GM13977 (cell line): ENCODE results near the gene SLAMF6.
"Not testable (repeated sequence)": the region's sequence is repeated elsewhere in the genome, so short reads cannot be mapped to it uniquely, and the experiment has no call there.

Experiments used
- DNase-seq: peaks from one replicate; pipeline ENCODE4 v3.0.0; 2012; ENCODE audit warnings: low spot score
- CTCF ChIP-seq: IDR thresholded peaks from 2 replicates; pipeline ENCODE4 v1.5.1; 2012; ENCODE audit warnings: mild to moderate bottlenecking, control low read depth; ENCODE audit not compliant: insufficient read depth; ENCODE audit errors: extremely low read depth, missing control alignments
- in situ Hi-C: fragments of 300-500 bp; cut with MboI; formaldehyde crosslinking; loops from one replicate; pipeline ENCODE4 v1.12.0; 2022; ENCODE audit warnings: low sequenced_read_pairs, low pct_unique_long_range_greater_than_20kb, mixed read lengths, inconsistent platforms; ENCODE audit not compliant: unreplicated experiment

SLAMF6 gene

DNA sequence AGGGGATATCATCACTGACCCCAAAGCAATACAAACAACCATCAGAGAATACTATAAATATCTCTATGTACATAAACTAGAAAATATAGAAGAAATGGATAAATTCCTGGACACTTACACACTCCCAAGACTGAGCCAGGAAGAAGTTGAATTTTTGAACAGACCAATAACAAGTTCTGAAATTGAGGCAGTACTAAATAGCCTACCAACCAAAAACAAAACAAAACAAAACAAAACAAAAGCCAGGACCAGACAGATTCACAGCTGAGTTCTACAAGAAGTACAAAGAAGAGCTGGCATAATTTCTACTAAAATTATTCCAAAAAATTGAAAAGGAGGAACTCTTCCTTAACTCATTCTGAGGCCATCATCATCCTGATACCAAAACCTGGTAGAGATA is 37.8 kb upstream of the SLAMF6 start:
- DNase-seq: no peak
- no peak for TF ChIP-seq CTCF
- in situ Hi-C loops: no loop called here

DNA sequence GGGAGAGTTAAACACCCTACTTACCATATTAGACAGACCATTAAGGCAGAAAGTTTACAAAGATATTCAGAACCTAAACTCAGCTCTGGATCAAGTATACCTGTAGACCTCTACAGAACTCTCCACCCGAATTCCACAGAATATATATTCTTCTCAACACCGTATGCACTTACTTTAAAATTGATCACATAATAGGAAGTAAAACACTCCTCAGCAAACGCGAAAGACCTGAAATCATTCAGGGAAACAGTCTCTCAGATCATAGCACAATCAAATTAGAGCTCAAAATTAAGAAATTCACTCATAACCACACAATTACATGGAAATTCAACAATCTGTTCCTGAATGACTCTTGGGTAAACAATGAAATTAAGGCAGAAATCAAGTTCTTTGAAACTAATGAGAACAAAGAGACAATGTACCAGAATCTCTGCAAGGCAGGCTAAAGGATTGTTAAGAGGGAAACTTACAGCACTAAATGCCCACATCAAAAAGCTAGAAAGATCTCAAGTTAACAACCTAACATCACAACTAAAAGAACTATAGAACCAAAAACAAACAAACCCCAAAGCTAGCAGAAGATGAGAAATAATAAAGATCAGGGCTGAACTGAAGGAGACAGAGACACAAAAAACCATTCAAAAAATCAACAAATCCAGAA is 37.1 kb upstream of the SLAMF6 start:
- in situ Hi-C loops: no loop called here
- DNase-seq: no peak
- no peak for TF ChIP-seq CTCF

- DNase-seq, in situ Hi-C loops: not testable (repeated sequence)
These were observed 36.4 kb upstream of the SLAMF6 start for GRCh38 chr1:160559437-160559836.

DNA sequence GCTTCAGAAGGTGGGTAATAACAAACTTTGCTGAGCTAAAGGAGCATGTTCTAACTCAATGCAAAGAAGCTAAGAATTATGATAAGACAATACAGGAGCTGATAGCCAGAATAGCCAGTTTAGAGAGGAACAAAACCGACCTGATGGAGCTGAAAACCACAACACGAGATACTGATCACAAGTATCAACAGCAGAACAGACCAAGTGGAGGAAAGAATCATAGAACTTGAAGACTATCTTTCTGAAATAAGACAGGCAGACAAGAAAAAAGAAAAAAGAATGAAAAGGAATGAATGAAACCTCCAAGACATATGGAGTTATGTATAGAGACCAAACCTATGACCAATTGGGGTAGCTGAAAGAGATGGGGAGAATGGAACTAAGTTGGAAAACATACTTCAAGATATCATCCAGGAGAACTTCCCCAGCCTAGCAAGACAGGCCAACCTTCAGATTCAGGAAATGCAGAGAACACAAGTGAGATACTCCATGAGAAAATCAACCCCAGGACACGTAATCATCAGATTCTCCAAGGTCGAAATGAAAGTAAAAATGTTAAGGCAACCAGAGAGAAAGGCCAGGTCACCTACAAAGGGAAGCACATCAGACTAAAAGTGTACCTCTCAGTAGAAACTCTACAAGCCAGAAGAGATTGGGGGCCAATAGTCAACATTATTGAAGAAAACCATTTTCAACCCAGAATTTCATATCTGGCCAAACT is 35.8 kb upstream of the SLAMF6 start:
- no peak for TF ChIP-seq CTCF
- in situ Hi-C loops: no loop called here
- DNase-seq: no peak

DNA sequence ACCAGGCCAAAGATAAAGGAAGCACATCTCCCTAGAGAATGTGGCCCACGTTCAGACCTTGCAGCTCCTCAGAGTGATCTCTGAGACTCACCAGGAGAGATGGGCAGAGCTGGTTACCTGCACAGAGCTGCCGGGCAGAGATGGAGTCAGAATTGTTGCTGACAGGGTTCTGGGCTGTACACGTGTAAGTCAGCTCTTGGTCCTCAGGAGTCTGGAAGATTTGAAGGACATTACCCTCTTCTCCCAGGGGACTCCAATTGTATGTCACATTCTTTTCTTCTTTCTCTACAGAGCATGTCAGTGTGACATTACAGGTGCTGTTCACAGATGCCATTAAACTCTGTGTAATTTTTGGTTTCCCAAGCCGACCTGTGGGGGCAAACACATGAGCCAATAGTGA is 30.7 kb upstream of the SLAMF6 start:
- TF ChIP-seq CTCF: no peak
- in situ Hi-C loops: no loop called here
- no peak for DNase-seq

DNA sequence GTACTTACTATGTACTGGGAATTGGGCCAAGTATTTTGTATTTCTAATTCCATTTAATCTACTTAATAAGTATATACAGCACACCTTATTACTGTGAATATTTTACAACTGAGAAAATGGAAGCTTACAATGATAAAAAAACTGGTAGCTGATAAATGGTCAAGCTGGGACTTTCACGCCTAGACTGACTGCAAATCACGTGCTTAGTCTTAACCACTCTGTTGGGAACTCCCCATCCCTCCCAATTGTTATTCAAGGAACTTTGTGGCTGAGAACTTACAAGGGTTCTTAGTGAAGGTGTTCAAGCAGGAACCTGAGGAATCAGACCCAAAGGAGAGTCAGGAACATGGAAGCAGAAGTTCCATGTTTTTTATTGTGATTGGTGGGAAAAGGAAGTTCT is 29.4 kb upstream of the SLAMF6 start:
- TF ChIP-seq CTCF: no peak
- in situ Hi-C loops: no loop called here
- no peak for DNase-seq

GRCh38 chr1:160550572-160551034 is 27.5 kb upstream of the SLAMF6 start:
- DNase-seq: no peak
- in situ Hi-C loops: no loop called here
- peak; percentile 60 for TF ChIP-seq CTCF
